Measurements from ENCODE around the gene SHISAL1.

The SHISAL1 gene

DNA sequence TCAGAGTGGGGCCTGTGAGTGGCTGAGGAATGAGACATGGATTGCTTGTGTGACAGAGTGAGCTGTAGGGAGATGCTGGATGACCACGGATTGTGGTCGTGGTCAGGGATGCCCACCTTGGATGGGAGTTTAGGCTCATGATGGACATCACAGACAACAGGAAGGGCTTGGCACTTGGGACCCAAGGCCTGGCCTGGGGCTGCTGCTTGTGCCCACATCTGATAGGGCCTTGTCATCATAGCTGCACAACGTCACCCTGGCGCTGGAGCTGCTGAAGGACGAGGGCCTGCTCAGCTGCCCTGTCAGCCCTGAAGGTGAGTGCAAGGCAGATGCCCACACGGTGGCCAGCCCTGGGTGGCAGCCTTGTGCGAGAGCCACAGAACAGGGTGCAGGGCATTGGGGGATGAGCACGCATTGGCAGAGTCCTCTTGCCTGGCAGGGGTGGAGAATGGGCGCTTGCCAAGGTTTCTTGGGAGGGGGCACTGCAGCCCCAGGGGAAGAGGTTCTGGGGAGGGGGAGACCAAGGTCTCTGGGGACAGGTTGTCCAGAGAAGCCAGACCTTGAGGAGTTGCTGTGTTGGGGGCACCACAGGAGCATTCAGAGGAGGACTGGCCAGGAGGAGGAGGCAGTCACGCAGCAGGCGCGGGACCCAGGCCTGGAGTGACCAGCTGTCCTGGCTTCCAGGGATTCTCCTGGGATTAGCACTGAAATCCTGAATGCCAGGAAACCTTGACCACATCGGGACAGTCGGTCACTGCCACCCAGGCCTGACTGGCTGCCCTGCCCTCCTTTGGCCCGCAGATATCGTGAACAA lies 107.0 kb downstream of the SHISAL1 start:
- DNase-seq = no peak

DNA sequence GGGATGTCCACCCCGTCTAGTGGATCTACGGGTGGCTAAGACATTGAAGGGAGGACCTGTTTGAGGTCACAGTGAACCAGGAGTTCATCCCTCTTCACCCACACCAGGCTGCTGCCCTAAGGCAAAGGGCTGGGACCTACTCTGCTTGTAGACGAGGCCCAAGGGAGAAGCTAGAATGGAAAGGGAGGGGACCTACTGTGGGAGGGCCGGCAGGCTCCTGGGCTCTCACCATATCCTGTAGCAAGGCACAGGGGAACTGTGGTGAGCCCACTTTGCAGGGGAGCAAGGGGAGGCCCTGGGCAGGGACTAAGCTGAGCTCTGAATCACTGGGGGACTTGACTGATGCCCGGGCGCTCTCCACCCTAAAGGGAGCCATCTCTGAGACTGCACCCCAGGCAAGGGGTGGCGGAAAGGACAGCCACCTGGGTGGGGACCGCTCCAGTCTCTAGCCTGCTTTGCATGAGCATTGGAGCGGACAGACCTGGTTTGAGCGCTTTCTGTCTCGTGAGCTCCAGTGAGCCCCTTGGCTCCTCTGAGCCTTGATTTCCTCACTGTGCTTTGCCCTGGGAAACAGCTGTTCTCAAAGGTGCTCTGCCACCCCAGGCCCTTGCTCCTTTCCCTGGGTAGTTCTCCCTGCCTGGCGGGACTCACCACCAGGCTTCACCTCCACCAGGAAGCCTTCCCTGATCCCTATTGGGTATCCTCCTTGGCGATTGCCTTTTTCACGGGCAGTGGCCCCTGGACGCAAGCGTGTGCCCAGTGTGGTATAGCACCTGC lies 107.8 kb downstream of the SHISAL1 start:
- no peak for DNase-seq

DNA sequence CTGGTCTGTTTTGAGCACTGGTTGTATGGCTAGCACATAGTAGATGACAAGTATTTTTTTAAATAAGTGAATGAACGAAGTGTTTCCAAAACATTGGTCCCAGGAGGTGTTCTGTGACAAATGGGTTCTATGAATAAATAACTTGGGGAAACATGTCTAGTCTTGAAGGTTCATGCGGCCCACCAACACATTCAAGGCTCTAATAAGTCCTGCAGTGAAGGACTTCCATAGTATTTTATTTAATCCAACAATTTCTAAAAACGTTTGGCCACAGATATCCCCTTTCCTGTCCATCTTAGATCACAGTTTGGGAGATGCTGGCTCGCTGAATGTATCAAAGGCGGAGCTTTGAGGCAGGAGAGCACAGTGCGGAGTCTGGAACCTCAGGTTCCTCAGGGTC lies 109.5 kb downstream of the SHISAL1 start:
- no peak for DNase-seq

DNA sequence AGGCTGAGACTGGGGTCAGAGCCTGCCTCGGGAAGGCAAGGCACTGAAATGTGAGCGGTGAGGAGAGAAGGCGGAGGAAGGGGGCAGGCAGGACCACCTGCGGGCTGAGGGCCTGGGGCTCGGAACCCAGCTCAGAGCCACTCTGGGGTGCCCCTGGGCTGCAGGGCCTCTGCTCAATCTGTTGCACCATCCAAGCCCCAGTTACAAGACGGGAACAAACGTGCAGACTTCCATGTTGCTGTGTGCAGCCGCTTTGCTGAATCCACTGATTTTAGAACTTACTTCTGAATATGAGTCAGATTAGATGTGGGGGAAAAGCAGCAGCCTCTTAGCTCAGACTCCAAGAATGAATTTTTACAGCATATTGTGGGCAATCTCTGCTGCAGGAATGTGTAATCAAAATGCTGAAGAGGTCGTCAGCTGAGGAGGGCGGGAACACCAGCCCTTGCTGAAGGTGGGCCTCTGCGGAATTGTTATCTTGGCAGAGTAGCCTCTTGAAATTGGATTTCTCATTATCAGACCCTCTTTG lies 110.4 kb downstream of the SHISAL1 start:
- peak; percentile 91 for DNase-seq

- DNase-seq = no peak
Observed at GRCh38 chr22:44201665-44202064, 111.1 kb downstream of the SHISAL1 start.

DNA sequence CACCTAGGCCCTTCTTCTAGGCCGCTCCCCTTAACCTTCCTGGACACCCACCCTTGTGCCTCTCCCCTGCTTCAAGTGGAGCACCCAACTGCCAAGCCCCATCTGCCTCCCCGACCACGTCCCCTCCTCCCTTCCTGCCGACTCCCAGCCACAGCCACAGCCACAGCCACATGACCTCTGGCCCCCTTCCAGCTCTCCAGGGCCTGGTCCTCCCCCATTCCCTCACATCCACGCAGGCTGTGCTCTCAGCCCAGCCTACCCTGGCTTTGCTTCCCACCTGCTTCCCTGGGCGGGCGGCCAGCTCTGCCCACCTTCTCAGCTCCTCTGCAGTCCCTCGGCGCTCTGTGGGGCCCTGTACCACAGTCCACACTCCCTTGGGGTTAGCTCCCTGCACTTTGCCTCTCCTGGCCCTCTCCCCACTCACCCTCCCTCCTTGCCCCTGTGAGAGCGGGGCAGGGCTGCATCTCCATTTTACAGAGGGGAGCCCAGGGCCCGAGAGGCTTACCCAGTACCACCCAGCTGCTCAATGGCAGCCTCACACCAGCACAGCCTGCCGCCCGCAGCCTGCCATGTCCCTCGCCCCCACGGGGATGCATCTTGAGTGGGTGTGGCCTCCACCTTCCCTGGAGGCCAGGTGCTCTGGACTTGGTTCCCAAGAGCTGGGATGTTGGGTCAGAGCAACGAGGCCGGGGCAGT lies 111.7 kb downstream of the SHISAL1 start:
- DNase-seq = no peak

GRCh38 chr22:44200451-44200850 lies 112.3 kb downstream of the SHISAL1 start:
- DNase-seq = no peak

GRCh38 chr22:44199866-44200265 lies 112.9 kb downstream of the SHISAL1 start:
- no peak for DNase-seq

GRCh38 chr22:44199164-44199563 lies 113.6 kb downstream of the SHISAL1 start:
- no peak for DNase-seq

DNA sequence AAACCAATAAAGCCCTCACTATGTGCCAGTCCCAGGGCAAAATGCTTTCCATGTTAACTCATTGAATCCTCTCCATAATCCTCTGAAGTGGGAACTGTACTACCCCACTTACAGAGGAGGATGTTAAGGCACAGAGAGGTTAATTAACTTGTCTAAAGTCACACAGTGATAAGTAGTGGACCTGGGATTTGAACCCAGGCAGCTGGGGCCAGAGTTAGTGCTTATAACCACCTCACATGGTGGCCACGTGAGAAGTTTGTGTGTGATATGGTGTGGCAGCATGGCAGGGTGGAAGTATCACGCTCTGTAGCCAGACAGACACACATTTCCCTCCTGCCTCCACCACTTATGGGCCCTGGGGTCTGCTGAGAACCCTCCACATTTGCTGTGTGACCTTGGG lies 115.5 kb downstream of the SHISAL1 start:
- no peak for DNase-seq

GRCh38 chr22:44196731-44197131 lies 116.0 kb downstream of the SHISAL1 start:
- DNase-seq = no peak

- no peak for DNase-seq
Observed at GRCh38 chr22:44196241-44196640, 116.5 kb downstream of the SHISAL1 start.

DNA sequence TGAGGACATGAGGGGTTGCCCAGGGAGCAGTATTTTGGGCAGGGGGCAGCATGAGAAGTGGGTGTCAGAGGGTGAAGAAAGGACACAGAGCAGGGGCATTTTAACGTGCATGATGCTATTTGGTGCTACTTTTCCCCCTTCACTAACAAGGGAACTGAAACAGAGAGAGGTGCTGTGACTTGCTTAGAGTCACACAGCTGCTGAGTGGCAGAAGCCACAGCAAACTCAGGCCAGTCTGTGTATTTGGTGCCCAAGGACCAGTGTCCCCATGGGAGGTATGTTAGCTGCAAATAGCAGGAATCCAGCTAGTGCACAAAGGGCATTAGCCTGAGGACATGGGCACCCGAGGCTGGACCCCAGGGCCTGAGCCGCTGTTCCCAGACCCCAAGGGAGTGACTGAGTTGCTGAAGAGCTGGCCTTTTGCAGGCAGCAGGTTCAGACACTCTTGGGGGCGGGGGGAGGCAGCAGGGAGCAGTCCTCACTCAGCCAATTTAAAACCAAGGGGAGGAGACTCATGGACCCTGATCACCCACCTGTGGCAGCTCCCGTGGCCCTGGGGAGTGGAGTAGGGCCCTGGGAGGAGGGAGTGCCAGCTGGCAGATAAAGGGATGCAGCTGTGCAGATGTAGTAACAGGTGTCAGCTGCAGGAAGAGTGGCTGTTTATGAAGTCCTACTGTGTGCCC lies 117.4 kb downstream of the SHISAL1 start:
- no peak for DNase-seq

DNA sequence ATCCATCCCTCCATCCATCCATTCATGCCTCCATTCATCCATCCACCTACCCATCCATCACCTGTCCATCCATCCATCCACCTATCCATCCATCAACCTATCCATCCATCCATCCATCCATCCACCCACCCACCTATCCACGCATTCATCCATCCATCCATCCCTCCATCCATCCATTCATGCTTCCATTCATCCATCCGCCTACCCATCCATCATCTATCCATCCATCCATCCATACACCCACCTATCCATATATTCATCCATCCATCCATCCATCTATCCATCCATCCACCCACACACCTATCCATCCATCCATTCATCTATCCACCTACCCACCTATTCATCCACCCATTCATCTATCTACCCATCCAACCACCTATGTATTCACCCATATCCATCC lies 118.2 kb downstream of the SHISAL1 start:
- no peak for DNase-seq
